Chondrocyte (in vitro differentiated cells): ENCODE measurements around the gene TMPRSS7. TPM values are rescaled to one million over a fixed set of nuclear protein-coding genes. Genes with fewer than 3 reads are reported as not detected.

ENCODE experiments used
- DNase-seq: peaks from one replicate; pipeline ENCODE4 v3.0.0; 2021; ENCODE audit warnings: mixed read lengths, low spot score
- H3K27ac Mint-ChIP-seq: one replicate; pipeline ENCODE4 v1.8.0; 2021; ENCODE audit warnings: mild to moderate bottlenecking, moderate library complexity, mixed read lengths; ENCODE audit not compliant: unreplicated experiment
- H3K27me3 Mint-ChIP-seq: 2 replicates; pipeline ENCODE4 v1.8.0; 2021; ENCODE audit warnings: low read depth, mixed read lengths
- H3K36me3 Mint-ChIP-seq: 2 replicates; pipeline ENCODE4 v1.8.0; 2021; ENCODE audit warnings: low read depth, mixed read lengths
- H3K4me1 Mint-ChIP-seq: 2 replicates; pipeline ENCODE4 v1.8.0; 2021; ENCODE audit warnings: low read depth, mild to moderate bottlenecking, mixed read lengths
- H3K4me3 Mint-ChIP-seq: one replicate; pipeline ENCODE4 v1.8.0; 2021; ENCODE audit warnings: mild to moderate bottlenecking, moderate library complexity, mixed read lengths; ENCODE audit not compliant: unreplicated experiment
- H3K9me3 Mint-ChIP-seq: 2 replicates; pipeline ENCODE4 v1.8.0; 2021; ENCODE audit warnings: low read depth, mixed read lengths
- long read RNA-seq: library from polyadenylated mRNA; stranded (forward); transcript quantifications from one replicate; pipeline ENCODE4 v2.0.0, GENCODE V29; 2021
- total RNA-seq: library from RNA; stranded (reverse); gene quantifications from 3 replicates; pipeline ENCODE4 v1.2.1, GENCODE V29; 2021
- TF ChIP-seq, protein P1 (sequence below): fragments of 200-600 bp; sonication (generic); IDR thresholded peaks from 2 replicates; pipeline ENCODE4 v1.5.0; 2021; ENCODE audit warnings: antibody characterized with exemption, mild to moderate bottlenecking, moderate library complexity

The TMPRSS7 gene, protein sequence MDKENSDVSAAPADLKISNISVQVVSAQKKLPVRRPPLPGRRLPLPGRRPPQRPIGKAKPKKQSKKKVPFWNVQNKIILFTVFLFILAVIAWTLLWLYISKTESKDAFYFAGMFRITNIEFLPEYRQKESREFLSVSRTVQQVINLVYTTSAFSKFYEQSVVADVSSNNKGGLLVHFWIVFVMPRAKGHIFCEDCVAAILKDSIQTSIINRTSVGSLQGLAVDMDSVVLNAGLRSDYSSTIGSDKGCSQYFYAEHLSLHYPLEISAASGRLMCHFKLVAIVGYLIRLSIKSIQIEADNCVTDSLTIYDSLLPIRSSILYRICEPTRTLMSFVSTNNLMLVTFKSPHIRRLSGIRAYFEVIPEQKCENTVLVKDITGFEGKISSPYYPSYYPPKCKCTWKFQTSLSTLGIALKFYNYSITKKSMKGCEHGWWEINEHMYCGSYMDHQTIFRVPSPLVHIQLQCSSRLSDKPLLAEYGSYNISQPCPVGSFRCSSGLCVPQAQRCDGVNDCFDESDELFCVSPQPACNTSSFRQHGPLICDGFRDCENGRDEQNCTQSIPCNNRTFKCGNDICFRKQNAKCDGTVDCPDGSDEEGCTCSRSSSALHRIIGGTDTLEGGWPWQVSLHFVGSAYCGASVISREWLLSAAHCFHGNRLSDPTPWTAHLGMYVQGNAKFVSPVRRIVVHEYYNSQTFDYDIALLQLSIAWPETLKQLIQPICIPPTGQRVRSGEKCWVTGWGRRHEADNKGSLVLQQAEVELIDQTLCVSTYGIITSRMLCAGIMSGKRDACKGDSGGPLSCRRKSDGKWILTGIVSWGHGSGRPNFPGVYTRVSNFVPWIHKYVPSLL
- total RNA-seq = not detected in 3 replicates
- long read RNA-seq = 0 reads

DNA sequence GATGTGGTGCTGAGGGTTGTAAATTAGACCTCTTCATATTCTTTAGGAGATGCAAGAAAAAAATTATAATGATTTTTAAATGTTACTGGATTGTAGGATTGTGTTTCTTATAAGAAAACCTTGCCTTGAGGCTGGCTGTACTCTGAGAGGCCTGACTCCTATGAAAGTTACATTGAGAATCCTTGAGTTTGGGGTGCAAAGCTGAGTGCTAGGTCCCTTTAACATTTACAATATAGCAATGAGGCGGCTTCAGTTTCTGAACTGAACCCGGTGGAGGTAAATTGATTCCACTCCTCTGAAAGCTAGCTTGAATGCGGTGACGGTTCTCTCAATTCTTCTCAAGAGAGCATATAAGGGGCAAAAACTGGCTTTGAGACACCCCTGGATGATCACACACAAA, at the start of gene TMPRSS7:
Gene TMPRSS7 (plus strand): TSS at position 301 of the 400 bp plus-strand sequence. CDS start 110 bp downstream, outside the sequence.
- TF ChIP-seq, protein P1, sequence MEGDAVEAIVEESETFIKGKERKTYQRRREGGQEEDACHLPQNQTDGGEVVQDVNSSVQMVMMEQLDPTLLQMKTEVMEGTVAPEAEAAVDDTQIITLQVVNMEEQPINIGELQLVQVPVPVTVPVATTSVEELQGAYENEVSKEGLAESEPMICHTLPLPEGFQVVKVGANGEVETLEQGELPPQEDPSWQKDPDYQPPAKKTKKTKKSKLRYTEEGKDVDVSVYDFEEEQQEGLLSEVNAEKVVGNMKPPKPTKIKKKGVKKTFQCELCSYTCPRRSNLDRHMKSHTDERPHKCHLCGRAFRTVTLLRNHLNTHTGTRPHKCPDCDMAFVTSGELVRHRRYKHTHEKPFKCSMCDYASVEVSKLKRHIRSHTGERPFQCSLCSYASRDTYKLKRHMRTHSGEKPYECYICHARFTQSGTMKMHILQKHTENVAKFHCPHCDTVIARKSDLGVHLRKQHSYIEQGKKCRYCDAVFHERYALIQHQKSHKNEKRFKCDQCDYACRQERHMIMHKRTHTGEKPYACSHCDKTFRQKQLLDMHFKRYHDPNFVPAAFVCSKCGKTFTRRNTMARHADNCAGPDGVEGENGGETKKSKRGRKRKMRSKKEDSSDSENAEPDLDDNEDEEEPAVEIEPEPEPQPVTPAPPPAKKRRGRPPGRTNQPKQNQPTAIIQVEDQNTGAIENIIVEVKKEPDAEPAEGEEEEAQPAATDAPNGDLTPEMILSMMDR = no peak
- Mint-ChIP-seq H3K36me3 (no peaks in the 10 kb centered on the region), H3K27me3 (no peaks in the 10 kb centered on the region), H3K4me1 (peaks cover 6% of the 10 kb centered on the region), H3K9me3 (peaks cover 3% of the 10 kb centered on the region), H3K4me3 (no peak within 1 kb of the TSS), H3K27ac (no peak within 1 kb of the TSS)
- no peak for DNase-seq

DNA sequence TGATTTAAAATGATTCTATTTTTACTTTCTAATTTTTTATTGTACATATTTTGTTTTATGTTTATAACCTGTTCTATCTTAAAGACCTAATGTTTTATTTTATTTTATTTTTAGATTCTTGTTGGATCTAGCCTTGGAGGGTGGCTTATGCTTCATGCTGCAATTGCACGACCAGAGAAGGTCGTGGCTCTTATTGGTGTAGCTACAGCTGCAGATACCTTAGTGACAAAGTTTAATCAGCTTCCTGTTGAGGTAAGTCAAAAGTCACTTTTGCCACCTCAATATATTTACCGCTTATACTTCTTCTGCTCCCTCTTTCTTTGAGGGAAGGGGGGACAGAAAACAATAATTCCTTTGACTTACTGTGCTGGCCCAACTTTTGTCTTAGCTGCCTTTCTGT, 47.7 kb upstream of the TMPRSS7 start:
- TF ChIP-seq, protein P1 = no peak
- H3K4me1 Mint-ChIP-seq = peaks cover 11% of the 10 kb centered on the region
- H3K36me3 Mint-ChIP-seq = peaks cover 6% of the 10 kb centered on the region
- H3K4me3 Mint-ChIP-seq = no peak overlapping the region
- no peak for DNase-seq
- no peak overlapping the region for H3K27ac Mint-ChIP-seq
- H3K27me3 Mint-ChIP-seq = no peaks in the 10 kb centered on the region
- no peaks in the 10 kb centered on the region for H3K9me3 Mint-ChIP-seq

DNA sequence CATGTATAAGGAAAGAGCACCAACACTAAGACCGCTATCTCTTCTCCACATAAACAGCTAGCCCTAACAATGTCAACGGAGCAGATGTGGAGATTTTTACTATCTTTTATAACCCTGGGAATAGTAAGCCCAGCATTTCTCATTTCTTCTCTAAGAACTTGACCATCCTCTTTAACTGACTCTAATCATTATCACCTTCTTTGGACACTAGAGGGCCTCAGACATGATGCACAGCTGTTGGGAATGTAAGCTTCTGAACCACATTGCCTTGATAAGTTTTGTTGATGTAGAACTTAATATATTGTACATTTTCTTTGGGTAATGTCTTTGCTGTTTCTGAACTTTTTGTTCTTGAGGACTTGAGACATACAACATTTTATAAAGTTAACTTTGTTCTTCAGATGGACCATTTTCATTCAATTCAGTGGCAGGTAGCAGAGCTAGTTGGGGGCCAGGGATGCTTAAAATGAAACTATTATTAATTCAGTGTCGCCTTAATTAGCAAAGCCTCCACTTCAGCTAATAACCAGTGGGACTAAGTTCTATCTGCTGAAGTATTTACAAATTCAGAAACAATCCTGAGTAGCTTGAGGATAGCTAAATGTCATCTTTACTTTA, 45.4 kb upstream of the TMPRSS7 start:
- H3K27me3 Mint-ChIP-seq = no peaks in the 10 kb centered on the region
- peaks cover 13% of the 10 kb centered on the region for H3K36me3 Mint-ChIP-seq
- no peak for DNase-seq
- peaks cover 4% of the 10 kb centered on the region for H3K4me1 Mint-ChIP-seq
- TF ChIP-seq, protein P1 = peak; percentile 87
- H3K27ac Mint-ChIP-seq = no peak overlapping the region
- no peaks in the 10 kb centered on the region for H3K9me3 Mint-ChIP-seq
- H3K4me3 Mint-ChIP-seq = no peak overlapping the region

DNA sequence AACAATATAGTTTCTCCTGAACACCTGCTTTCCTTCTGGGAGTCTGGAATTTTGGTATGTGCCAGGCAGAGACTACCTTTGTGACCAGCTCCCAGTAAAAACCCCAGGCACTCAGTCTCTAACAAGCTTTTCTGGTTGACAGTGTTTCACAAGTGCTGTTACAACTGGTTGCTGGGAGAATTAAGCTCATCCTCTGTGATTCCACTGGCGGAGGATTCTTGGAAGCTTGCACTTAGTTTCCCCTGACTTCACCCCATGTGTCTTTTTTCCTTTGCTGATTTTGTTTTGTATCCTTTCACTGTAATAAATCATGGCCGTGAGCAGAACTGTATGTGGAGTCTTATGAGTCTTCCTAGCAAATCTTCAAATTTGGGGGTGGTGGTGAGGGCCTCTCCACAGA, 41.5 kb upstream of the TMPRSS7 start:
- H3K36me3 Mint-ChIP-seq = peaks cover 12% of the 10 kb centered on the region
- TF ChIP-seq, protein P1 = no peak
- no peak for DNase-seq
- no peaks in the 10 kb centered on the region for H3K9me3 Mint-ChIP-seq
- no peaks in the 10 kb centered on the region for H3K27me3 Mint-ChIP-seq
- peaks cover 4% of the 10 kb centered on the region for H3K4me1 Mint-ChIP-seq
- H3K27ac Mint-ChIP-seq = no peak overlapping the region
- H3K4me3 Mint-ChIP-seq = no peak overlapping the region
